Osteocyte (in vitro differentiated cells): ENCODE measurements around the gene HARS1. TPM values are rescaled to one million over a fixed set of nuclear protein-coding genes. Genes with fewer than 3 reads are reported as not detected.

ENCODE experiments used
- DNase-seq: peaks from one replicate; pipeline ENCODE4 v3.0.0; 2021; ENCODE audit warnings: mixed read lengths; ENCODE audit not compliant: unreplicated experiment; ENCODE audit errors: extremely low spot score
- H3K27ac Mint-ChIP-seq: one replicate; pipeline ENCODE4 v1.8.0; 2021; ENCODE audit warnings: mild to moderate bottlenecking, mixed read lengths; ENCODE audit not compliant: unreplicated experiment
- H3K27me3 Mint-ChIP-seq: one replicate; pipeline ENCODE4 v1.8.0; 2021; ENCODE audit warnings: mixed read lengths; ENCODE audit not compliant: unreplicated experiment
- H3K36me3 Mint-ChIP-seq: one replicate; pipeline ENCODE4 v1.8.0; 2021; ENCODE audit warnings: mixed read lengths; ENCODE audit not compliant: unreplicated experiment
- H3K4me1 Mint-ChIP-seq: one replicate; pipeline ENCODE4 v1.8.0; 2021; ENCODE audit warnings: mixed read lengths; ENCODE audit not compliant: unreplicated experiment
- H3K4me3 Mint-ChIP-seq: one replicate; pipeline ENCODE4 v1.8.0; 2021; ENCODE audit warnings: mild to moderate bottlenecking, moderate library complexity, mixed read lengths; ENCODE audit not compliant: unreplicated experiment
- H3K9me3 Mint-ChIP-seq: one replicate; pipeline ENCODE4 v1.8.0; 2021; ENCODE audit warnings: mixed read lengths; ENCODE audit not compliant: unreplicated experiment
- total RNA-seq: library from RNA; stranded (reverse); gene quantifications from 2 replicates; pipeline ENCODE4 v1.2.1, GENCODE V29; 2021
- TF ChIP-seq, protein P1 (sequence below): fragments of 200-600 bp; sonication (generic); IDR thresholded peaks from 2 replicates; pipeline ENCODE4 v1.5.0; 2021; ENCODE audit warnings: antibody characterized with exemption, mild to moderate bottlenecking, moderate library complexity

HARS1 gene
- total RNA-seq, 1 donor from 2014 or later = 65.3 TPM

DNA sequence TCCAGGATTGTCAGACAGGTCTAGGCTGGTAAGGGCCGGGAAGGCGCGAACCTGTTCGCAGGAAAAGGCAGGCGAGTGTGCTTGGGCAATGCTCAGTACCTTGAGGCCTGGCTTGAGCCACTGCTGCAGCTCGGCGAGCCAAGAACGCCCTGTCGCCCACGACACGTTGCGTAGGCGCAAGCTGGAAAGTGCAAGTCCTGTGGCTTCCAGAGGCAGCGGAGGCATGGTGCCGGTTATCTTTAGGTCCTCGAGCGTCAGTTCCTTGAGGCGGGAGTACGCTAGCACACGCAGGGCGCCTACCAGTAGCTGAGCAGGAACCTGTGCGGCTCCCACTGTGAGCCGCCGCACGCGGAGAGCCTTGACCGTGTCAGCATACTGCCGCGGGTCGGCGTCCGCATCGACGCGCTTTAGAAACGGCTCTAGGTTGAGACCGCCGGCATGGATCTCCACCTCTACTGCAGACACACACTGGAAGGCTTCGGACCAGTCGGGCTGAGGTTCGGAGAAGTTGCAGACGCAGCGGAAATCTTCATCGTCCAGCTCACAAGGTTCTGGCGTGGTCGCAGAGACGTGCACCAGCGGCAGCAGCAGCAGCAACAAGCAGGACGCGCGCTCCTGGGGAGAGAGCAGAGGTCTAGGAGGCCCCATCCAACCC is 58.7 kb downstream of the HARS1 start:
- TF ChIP-seq, protein P1, sequence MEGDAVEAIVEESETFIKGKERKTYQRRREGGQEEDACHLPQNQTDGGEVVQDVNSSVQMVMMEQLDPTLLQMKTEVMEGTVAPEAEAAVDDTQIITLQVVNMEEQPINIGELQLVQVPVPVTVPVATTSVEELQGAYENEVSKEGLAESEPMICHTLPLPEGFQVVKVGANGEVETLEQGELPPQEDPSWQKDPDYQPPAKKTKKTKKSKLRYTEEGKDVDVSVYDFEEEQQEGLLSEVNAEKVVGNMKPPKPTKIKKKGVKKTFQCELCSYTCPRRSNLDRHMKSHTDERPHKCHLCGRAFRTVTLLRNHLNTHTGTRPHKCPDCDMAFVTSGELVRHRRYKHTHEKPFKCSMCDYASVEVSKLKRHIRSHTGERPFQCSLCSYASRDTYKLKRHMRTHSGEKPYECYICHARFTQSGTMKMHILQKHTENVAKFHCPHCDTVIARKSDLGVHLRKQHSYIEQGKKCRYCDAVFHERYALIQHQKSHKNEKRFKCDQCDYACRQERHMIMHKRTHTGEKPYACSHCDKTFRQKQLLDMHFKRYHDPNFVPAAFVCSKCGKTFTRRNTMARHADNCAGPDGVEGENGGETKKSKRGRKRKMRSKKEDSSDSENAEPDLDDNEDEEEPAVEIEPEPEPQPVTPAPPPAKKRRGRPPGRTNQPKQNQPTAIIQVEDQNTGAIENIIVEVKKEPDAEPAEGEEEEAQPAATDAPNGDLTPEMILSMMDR = no peak
- no peak for DNase-seq
- Mint-ChIP-seq H3K9me3 (no peaks in the 10 kb centered on the region), H3K4me1 (no peaks in the 10 kb centered on the region), H3K27ac (no peak overlapping the region), H3K27me3 (no peaks in the 10 kb centered on the region), H3K36me3 (no peaks in the 10 kb centered on the region), H3K4me3 (no peak overlapping the region)

DNA sequence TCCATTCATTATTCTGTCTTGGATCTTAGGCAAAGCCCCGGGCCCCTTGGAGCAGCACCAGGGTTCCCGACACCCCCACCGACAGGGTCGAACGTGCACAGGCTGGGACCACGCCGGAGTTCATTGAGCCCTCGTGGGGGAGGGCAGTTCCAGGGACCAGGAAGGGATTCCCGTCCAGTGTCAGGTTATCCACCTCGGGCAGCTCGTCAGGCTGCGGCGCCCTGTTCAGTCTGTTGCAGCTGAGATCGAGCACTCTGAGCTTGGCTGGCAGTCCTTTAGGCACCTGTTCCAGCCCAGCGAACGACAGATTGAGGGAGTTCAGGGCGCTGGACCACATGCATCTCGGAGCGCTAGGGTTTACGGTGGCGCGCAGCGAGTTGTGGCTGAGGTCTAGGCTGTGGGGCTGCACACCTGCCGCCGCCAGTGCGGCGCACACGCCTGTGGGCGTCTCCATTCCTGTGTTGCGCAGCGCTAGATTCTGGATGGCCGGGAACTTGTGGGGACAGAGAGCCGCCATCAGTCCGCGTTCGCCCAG is 59.3 kb downstream of the HARS1 start:
- H3K36me3 Mint-ChIP-seq = no peaks in the 10 kb centered on the region

DNA sequence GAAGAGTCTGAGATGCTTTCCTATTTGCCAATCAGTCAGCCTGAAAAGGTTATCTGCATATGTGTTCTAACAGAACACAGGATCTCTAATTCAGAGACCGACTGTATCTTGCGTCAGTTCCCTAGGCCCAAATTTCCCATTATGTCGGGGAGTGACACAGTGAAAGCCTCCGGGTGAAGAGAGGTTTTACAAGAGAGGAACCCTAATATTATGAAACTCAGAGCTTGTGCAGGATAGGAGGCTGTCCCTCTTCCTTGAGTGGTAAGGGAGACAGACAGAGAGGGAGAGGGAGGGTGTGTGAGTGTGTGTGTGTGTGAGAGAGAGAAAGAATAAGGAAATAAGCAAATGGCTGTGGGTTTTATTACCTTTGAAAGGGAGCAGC is 60.1 kb downstream of the HARS1 start:
- no peak overlapping the region for H3K27ac Mint-ChIP-seq
- no peaks in the 10 kb centered on the region for H3K27me3 Mint-ChIP-seq
- H3K4me1 Mint-ChIP-seq = no peaks in the 10 kb centered on the region
- H3K36me3 Mint-ChIP-seq = no peaks in the 10 kb centered on the region
- DNase-seq = no peak
- TF ChIP-seq, protein P1 = no peak
- no peaks in the 10 kb centered on the region for H3K9me3 Mint-ChIP-seq
- H3K4me3 Mint-ChIP-seq = no peak overlapping the region

More for the DNA sequence above, 59.3 kb downstream of the HARS1 start:
- Mint-ChIP-seq H3K9me3 (no peaks in the 10 kb centered on the region), H3K4me3 (no peak overlapping the region), H3K27ac (no peak overlapping the region), H3K27me3 (no peaks in the 10 kb centered on the region), H3K4me1 (no peaks in the 10 kb centered on the region)
- TF ChIP-seq, protein P1 = no peak
- DNase-seq = no peak

DNA sequence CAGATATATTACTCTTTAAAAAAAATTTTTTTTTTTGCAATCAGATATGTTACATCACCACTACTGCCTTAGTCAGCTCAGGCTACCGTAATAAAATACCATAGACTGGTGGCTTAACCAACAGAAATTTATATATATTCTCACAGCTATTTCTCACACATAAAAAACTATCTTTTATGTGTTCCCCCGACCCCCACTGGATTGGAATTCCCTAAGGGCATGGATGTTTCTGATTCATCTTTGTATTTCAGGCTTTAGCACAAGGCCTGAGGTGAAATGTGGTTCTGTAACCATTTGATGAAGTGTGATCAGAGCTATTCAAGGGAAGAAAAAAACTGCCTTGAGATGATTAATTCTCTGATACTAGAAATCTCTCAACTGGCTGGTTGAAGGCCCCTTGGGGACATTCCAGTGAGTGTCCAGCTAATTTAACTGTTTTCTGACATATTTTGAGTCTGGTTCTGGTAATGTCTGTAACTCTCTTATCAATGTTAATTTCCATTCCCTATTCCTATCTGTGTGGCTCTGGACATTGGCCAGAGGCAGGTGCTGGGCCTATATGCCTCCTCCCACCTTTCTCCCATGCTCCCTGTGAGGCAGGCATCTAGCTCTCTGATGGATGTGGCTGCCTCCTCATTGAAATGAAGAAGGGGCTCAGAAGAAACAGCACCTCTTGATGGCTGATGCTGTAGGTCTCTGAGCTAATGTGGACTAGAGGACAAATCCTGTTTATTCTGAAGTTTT is 60.7 kb downstream of the HARS1 start:
- Mint-ChIP-seq H3K9me3 (no peaks in the 10 kb centered on the region), H3K4me1 (no peaks in the 10 kb centered on the region), H3K4me3 (no peak overlapping the region), H3K27ac (no peak overlapping the region), H3K27me3 (peaks cover 3% of the 10 kb centered on the region), H3K36me3 (no peaks in the 10 kb centered on the region)
- TF ChIP-seq, protein P1 = no peak
- peak; percentile 53 for DNase-seq

DNA sequence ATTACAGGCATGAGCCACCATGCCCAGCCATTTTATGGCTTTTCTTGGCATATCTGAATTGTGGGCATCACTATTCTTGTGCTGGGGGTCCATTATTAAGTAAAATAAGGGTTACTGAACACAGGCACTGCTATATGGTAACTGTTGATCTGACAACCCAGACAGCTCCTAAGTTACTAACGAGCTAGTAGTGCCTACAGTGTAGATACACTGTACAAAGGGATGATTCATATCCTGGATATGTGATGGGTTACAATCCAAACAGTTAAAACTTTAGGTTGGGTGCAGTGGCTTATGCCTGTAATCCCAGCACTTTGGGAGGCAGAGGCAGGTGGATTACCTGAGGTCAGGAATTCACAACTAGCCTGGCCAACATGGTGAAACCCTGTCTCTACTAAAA is 62.5 kb downstream of the HARS1 start:
- Mint-ChIP-seq H3K4me1 (no peaks in the 10 kb centered on the region), H3K36me3 (no peaks in the 10 kb centered on the region), H3K9me3 (no peaks in the 10 kb centered on the region), H3K27me3 (peaks cover 5% of the 10 kb centered on the region), H3K27ac (no peak overlapping the region), H3K4me3 (no peak overlapping the region)
- TF ChIP-seq, protein P1 = no peak
- DNase-seq = peak; percentile 23
